GM12878 (cell line): ENCODE measurements around the gene FAM120A. TPM values are rescaled to one million over a fixed set of nuclear protein-coding genes. Genes with fewer than 3 reads are reported as not detected.

Source experiments
- ATAC-seq: fragments of 200-7000 bp; cut with Tn5 transposase; 3 replicates; pipeline ENCODE4 v1.9.1; 2020; ENCODE audit warnings: mild to moderate bottlenecking, moderate library complexity
- BruUV-seq: library from RNA; stranded (reverse); fragments of 400-500 nt; replicated peaks from 2 replicates; lab custom pipeline; 2021; lab: Mats Ljungman, UMichigan
- CTCF ChIA-PET: fragments of 300-600 bp; sonication (Branson Sonifier 250); formaldehyde crosslinking; extraction: SDS; loops from one replicate; lab custom pipeline; 2021; ENCODE audit warnings: inconsistent platforms; lab: Yijun Ruan, JAX
- POLR2A ChIA-PET: fragments of 350-600 bp; formaldehyde crosslinking; extraction: SDS; loops from one replicate; lab custom pipeline; 2021; ENCODE audit warnings: inconsistent platforms; lab: Charles Lee
- RAD21 ChIA-PET: fragments of 300-600 bp; sonication (Branson Sonifier 250); formaldehyde crosslinking; loops from one replicate; lab custom pipeline; 2023; ENCODE audit warnings: antibody characterized with exemption; ENCODE audit not compliant: unreplicated experiment; lab: Charles Lee
- SMC1A ChIA-PET: fragments of 300-600 bp; sonication (Branson Sonifier 250); formaldehyde crosslinking; loops from one replicate; lab custom pipeline; 2023; ENCODE audit not compliant: unreplicated experiment, uncharacterized antibody; lab: Charles Lee
- DNase-seq: peaks from one replicate; pipeline ENCODE4 v3.0.0-alpha.2; 2011; ENCODE audit warnings: low read depth, low spot score
- FAIRE-seq: peaks from 3 replicates; lab custom pipeline; 2011; peaks lifted over from hg19 to GRCh38; lab: Jason Lieb, UNC
- H2AFZ ChIP-seq: 2 replicates; pipeline ENCODE4 v1.6.0; 2011; ENCODE audit warnings: low read depth, low read length, control low read depth; ENCODE audit not compliant: control insufficient read depth
- H3K27ac ChIP-seq: 2 replicates; pipeline ENCODE4 v1.5.1; 2011; ENCODE audit warnings: control low read depth; ENCODE audit not compliant: control insufficient read depth, insufficient read depth
- H3K27me3 ChIP-seq, 2 experiments: replicated peaks in 1 of 2; 2 replicates each; pipeline versions ENCODE4 v1.6.0 to v1.6.1; 2011; ENCODE audit warnings: low read length in 1 of 2; ENCODE audit not compliant: control insufficient read depth in 2 of 2, insufficient read depth in 2 of 2
- H3K36me3 ChIP-seq, 2 experiments: 2 replicates each; pipeline ENCODE4 v1.5.1; 2011; ENCODE audit warnings: low read length in 1 of 2; ENCODE audit not compliant: control insufficient read depth in 2 of 2, insufficient read depth in 2 of 2
- H3K4me1 ChIP-seq: 2 replicates; pipeline ENCODE4 v1.6.1; 2011; ENCODE audit warnings: mild to moderate bottlenecking, low read length, moderate library complexity, mixed read lengths; ENCODE audit not compliant: control insufficient read depth, insufficient read depth
- H3K4me2 ChIP-seq: 2 replicates; pipeline ENCODE4 v1.6.0; 2011; ENCODE audit warnings: control low read depth; ENCODE audit not compliant: control insufficient read depth, insufficient read depth
- H3K4me3 ChIP-seq: fragments of 200-600 bp; sonication (generic); 2 replicates; pipeline ENCODE4 v1.5.1; 2016
- H3K79me2 ChIP-seq: 2 replicates; pipeline ENCODE4 v1.6.0; 2011; ENCODE audit warnings: low read length; ENCODE audit not compliant: control insufficient read depth, insufficient read depth
- H3K9ac ChIP-seq: 2 replicates; pipeline ENCODE4 v1.8.0; 2011; ENCODE audit warnings: low read length, control low read depth, mixed read lengths; ENCODE audit not compliant: control insufficient read depth, insufficient read depth
- H3K9me3 ChIP-seq: replicated peaks from 3 replicates; pipeline ENCODE4 v1.5.1; 2011; ENCODE audit warnings: mild to moderate bottlenecking, low read length; ENCODE audit not compliant: control insufficient read depth, insufficient read depth
- H4K20me1 ChIP-seq: 2 replicates; pipeline ENCODE4 v1.6.0; 2011; ENCODE audit not compliant: control insufficient read depth, insufficient read depth
- BRCA1 ChIP-seq: IDR thresholded peaks from 2 replicates; pipeline ENCODE4 v1.6.1; 2011; ENCODE audit warnings: low read depth, low read length, improper control_type of control experiment
- CREB1 ChIP-seq: IDR thresholded peaks from 2 replicates; pipeline ENCODE4 v1.6.1; 2012; ENCODE audit warnings: low read depth, mild to moderate bottlenecking, inconsistent platforms
- EP300 ChIP-seq, 2 experiments: fragments of 150-350 bp in 1 of 2; IDR thresholded peaks; 2 replicates each; pipeline ENCODE4 v1.6.1; 2011 to 2012; ENCODE audit warnings: low read depth in 2 of 2, low read length in 2 of 2, borderline replicate concordance in 1 of 2, improper control_type of control experiment in 1 of 2, inconsistent platforms in 1 of 2; ENCODE audit not compliant: control insufficient read depth in 1 of 2
- ESRRA ChIP-seq: IDR thresholded peaks from 2 replicates; pipeline ENCODE4 v1.6.1; 2012; ENCODE audit warnings: mild to moderate bottlenecking, low read length, improper control_type of control experiment
- EZH2 ChIP-seq: IDR thresholded peaks from 2 replicates; pipeline ENCODE4 v1.6.1; 2012; ENCODE audit warnings: low read depth, mild to moderate bottlenecking, control low read depth, inconsistent platforms, low read length, borderline replicate concordance; ENCODE audit not compliant: control insufficient read depth
- MAX ChIP-seq: IDR thresholded peaks from 2 replicates; pipeline ENCODE4 v1.6.1; 2012; ENCODE audit warnings: low read depth, low read length, improper control_type of control experiment
- MEF2A ChIP-seq: IDR thresholded peaks from 2 replicates; pipeline ENCODE4 v1.6.1; 2011; ENCODE audit warnings: low read depth, mild to moderate bottlenecking, low read length, moderate library complexity; ENCODE audit not compliant: insufficient read depth
- MEF2B ChIP-seq: fragments of 450-650 bp; IDR thresholded peaks from 2 replicates; pipeline ENCODE4 v1.6.1; 2018; ENCODE audit warnings: mild to moderate bottlenecking, moderate library complexity; ENCODE audit not compliant: partially characterized antibody, poor library complexity, severe bottlenecking
- MYB ChIP-seq: fragments of 150-350 bp; IDR thresholded peaks from 2 replicates; pipeline ENCODE4 v1.6.1; 2014; ENCODE audit warnings: mild to moderate bottlenecking, low read depth, low read length, borderline replicate concordance
- NRF1 ChIP-seq: conservative IDR thresholded peaks from 2 replicates; pipeline ENCODE4 v1.6.1; 2011; ENCODE audit warnings: mild to moderate bottlenecking, low read depth, low read length, improper control_type of control experiment
- POLR2AphosphoS5 ChIP-seq: IDR thresholded peaks from 2 replicates; pipeline ENCODE4 v1.6.1; 2011; ENCODE audit warnings: mild to moderate bottlenecking, low read length, inconsistent platforms
- RELB ChIP-seq: fragments of 450-650 bp; IDR thresholded peaks from 2 replicates; pipeline ENCODE4 v1.6.1; 2017; ENCODE audit warnings: low read depth, mild to moderate bottlenecking, moderate library complexity
- SMAD5 ChIP-seq: IDR thresholded peaks from 2 replicates; pipeline ENCODE4 v1.6.1; 2016; ENCODE audit warnings: antibody characterized with exemption, low read depth
- SUPT20H ChIP-seq: IDR thresholded peaks from 2 replicates; pipeline ENCODE4 v1.6.1; 2011; ENCODE audit warnings: low read depth, mild to moderate bottlenecking, low read length, moderate library complexity, borderline replicate concordance; ENCODE audit not compliant: control insufficient read depth
- TCF3 ChIP-seq: IDR thresholded peaks from 2 replicates; pipeline ENCODE4 v1.6.1; 2012; ENCODE audit warnings: low read depth, mild to moderate bottlenecking, low read length, borderline replicate concordance; ENCODE audit not compliant: insufficient read depth
- ZNF274 ChIP-seq: IDR thresholded peaks from one replicate; pipeline ENCODE4 v1.8.0; 2011; ENCODE audit not compliant: insufficient read length, insufficient read depth
- ZSCAN29 ChIP-seq: fragments of 450-650 bp; IDR thresholded peaks from 2 replicates; pipeline ENCODE4 v1.6.1; 2017; ENCODE audit warnings: mild to moderate bottlenecking, moderate library complexity
- WGBS: methylation state at CpG from one replicate; pipeline ENCODE4 v1.1.6; 2016; ENCODE audit warnings: low lambda C conversion rate; ENCODE audit not compliant: insufficient replicate concordance, insufficient coverage; ENCODE audit errors: missing lambda C conversion rate; 5-methylcytosine and 5-hydroxymethylcytosine counted together
- in situ Hi-C: fragments of 300-500 bp; cut with MboI; formaldehyde crosslinking; loops from 9 replicates; pipeline ENCODE4 v1.14.3; 2018; ENCODE audit warnings: mixed read lengths
- intact Hi-C: fragments of 100-400 bp; cut with micrococcal nuclease; formaldehyde crosslinking; loops from one replicate; pipeline ENCODE4 v1.14.2; 2022; ENCODE audit not compliant: unreplicated experiment
- polyA plus RNA-seq, 11 experiments: library from polyadenylated mRNA; depleted of rRNA in 4 of 11; unstranded in 6 of 11; stranded (reverse) in 5 of 11; fragments of >200 nt; fragmentation: Nextera tagmentation in 4 of 11; fragmentation: Illumina TruSeq in 1 of 11; extraction: Ambion mirVana in 4 of 11; extraction: Trizol in 1 of 11; gene quantifications; 1 replicate in 1 of 11; 2 replicates in 10 of 11; pipeline versions ENCODE4 v1.2.1 to v1.2.3, GENCODE V29; 2011 to 2016; ENCODE audit warnings: inconsistent platforms in 2 of 11, missing spikeins in 2 of 11, low read depth in 1 of 11
- total RNA-seq, 4 experiments: library from RNA; depleted of rRNA in 3 of 4; stranded (reverse); fragments of >200 nt in 3 of 4; fragmentation: Illumina TruSeq in 1 of 4; extraction: Trizol in 1 of 4; gene quantifications; 2 replicates each; pipeline versions ENCODE4 v1.2.1 to v1.2.3, GENCODE V29; 2013 to 2021

The FAM120A gene
- total and polyA plus RNA-seq, 10 of the 15 experiments (the other 5 are each of a cell fraction or from before 2014, with no cell fraction given) = 13.1 to 89.6 (median 52.5) TPM

DNA sequence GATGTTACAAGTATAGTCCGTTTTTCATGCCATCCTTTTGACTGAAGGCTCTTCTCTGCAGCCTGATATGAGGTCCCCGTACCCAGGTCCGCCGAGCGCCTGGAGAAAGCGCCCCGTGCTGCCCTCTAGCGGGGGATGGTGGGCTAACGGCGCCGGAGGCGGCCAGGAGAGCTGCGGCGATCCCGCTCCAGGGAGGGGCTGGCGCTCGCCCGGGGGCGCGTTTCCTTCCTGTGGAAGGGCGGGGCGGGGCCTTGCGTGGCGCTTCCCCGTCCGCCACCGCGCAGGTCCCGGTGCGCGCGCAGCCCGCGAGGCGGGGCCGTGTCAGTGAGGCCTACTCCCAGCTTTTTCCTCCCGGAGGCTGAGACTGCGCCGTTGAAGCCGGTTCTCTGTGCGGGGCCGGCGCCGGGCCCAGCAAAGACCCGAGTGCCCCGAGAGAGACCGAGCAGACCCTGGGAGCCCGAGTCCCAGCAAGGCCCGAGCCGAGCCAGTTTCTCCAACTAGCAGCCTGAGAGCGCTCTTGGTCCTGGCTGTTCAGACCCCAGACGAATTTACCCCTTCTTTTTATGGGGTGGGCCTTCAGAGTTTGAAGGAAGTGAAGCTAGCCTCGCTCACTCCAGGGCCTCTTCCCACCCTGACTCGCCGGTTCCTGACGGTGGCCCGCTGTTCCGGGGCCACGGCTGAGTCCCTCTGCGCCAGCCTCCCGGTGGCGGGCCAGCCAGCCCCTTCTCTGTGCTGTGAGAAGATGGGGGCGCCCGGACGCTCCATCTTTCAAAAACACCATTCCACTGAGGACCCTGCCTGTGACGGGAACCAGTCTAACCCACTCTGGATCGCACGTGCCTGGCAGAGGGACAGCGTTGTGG lies 115.2 kb downstream of the FAM120A start (continued):
- TF ChIP-seq RELB (peak; percentile 28; the same call in 1 of the 2 replicates), MYB (no peak)
- TF ChIP-seq, all 136 proteins: peak for 48

DNA sequence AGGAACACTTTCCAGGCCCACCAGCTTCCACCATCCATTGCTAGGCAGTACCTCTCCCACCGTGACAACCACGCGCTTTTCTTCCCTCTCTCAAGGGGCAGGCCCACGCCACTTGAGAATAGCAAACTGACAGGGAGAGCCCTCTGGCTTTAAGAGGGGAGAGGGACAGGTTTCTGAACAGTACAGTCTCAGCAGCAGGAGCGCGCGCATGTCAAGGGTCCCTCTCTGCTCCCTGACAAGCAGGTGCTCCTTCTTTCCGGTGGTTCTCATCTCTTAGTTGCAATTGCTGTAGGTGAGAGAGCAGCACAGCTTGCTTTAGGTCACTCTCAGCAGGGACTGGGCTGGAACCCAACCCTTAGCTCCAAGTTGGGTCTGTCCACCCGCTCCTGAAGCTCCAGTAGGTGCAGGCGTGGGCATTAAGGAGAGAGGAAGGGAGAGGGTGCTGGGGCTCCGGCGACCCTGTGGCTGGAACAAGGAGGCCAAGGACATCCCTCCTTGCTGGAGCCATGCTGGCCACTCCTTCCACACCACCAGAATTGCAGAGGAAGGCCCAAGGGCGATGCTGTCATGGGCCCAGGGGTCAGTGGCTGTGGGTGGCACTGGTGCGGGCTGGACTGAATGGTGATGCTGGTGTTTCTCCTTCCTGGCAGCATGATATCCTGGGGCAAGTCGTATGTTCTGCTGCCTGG lies 115.9 kb downstream of the FAM120A start:
- peak overlapping the region; percentile 88 for H3K4me2 ChIP-seq
- in situ Hi-C loops (no loop called here), intact Hi-C loops (loop anchor here (5.0 kb wide), 1 partner anchor 115 kb away; the partner anchor contains the start of genes FAM120A and FAM120AOS)
- H2AFZ ChIP-seq = peak overlapping the region; percentile 81
- ChIA-PET CTCF (interaction anchor here (0.9 to 3.0 kb wide), 9 partner anchors 11 to 459 kb away, joined by 3 to 26 read pairs (median 11); partner anchors contain the start of gene FAM120AOS), RAD21 (interaction anchor here (1.1 to 1.5 kb wide), 4 partner anchors 19 to 265 kb away, joined by 3 to 11 read pairs (median 4); partner anchors contain the start of gene FAM120AOS), POLR2A (interaction anchor here (2.3 kb wide), 1 partner anchor 13 kb away, joined by 7 read pairs; no protein-coding TSS in a partner anchor), SMC1A (interaction anchor here (0.7 to 1.7 kb wide), 3 partner anchors 8 to 459 kb away, joined by 4 to 9 read pairs (median 6); partner anchors contain the start of genes FAM120AOS and PHF2)
- H3K27me3 ChIP-seq = no peaks in the 10 kb centered on the region
- peak overlapping the region; percentile 73 for H3K4me3 ChIP-seq
- H3K36me3 ChIP-seq = peaks cover 7 to 9% of the 10 kb centered on the region in 2 experiments
- DNase-seq (no peak), ATAC-seq (peak; percentile 10), FAIRE-seq (no peak)
- peaks cover 7% of the 10 kb centered on the region for H3K4me1 ChIP-seq
- peak overlapping the region; percentile 97 for H3K9ac ChIP-seq
- 67% methylated on average over 13 of the region's 15 CpGs for WGBS
- H3K9me3 ChIP-seq = peaks cover 2% of the 10 kb centered on the region; the same call in 2 of the 3 replicates
- peak overlapping the region; percentile 88 for H3K27ac ChIP-seq
- no peaks in the 10 kb centered on the region for H4K20me1 ChIP-seq
- no TSS peak for BruUV-seq
- H3K79me2 ChIP-seq = peaks cover 1% of the 10 kb centered on the region; the same call in 1 of the 2 replicates
- TF ChIP-seq ZNF274 (no peak), TCF3 (no peak), NRF1 (no peak), BRCA1 (no peak), EP300 (IDR thresholded peaks at IDR 0.05; ENCODE audit: borderline replicate concordance in 1 of 2, control insufficient read depth in 1 of 2, low read depth in 2 of 2, low read length in 2 of 2) (no peak), MEF2B (no peak), MAX (no peak), MEF2A (no peak), SUPT20H (no peak), EZH2 (no peak), SMAD5 (no peak), ESRRA (no peak), CREB1 (no peak), POLR2AphosphoS5 (no peak), ZSCAN29 (no peak)
